Mesodermal cell (in vitro differentiated cells): Measurements from ENCODE around the gene GMCL2.
"Not testable (repeated sequence)": the region's sequence is repeated elsewhere in the genome, so short reads cannot be mapped to it uniquely, and the experiment has no call there.

Experiments
- H3K27ac ChIP-seq: 2 replicates; pipeline ENCODE4 v1.7.0; 2013; ENCODE audit warnings: mild to moderate bottlenecking, low read depth, low read length, moderate library complexity; ENCODE audit not compliant: severe bottlenecking
- H3K36me3 ChIP-seq: 2 replicates; pipeline ENCODE4 v1.7.1; 2013; ENCODE audit warnings: mild to moderate bottlenecking, low read length, moderate library complexity; ENCODE audit not compliant: control insufficient read depth, insufficient read depth
- H3K4me1 ChIP-seq: one replicate; pipeline ENCODE4 v1.7.1; 2013; ENCODE audit warnings: mild to moderate bottlenecking, low read length; ENCODE audit not compliant: insufficient read depth, control insufficient read depth, poor library complexity, severe bottlenecking
- H3K4me3 ChIP-seq: 2 replicates; pipeline ENCODE4 v1.7.0; 2013; ENCODE audit warnings: low read length, control low read depth, mild to moderate bottlenecking; ENCODE audit not compliant: insufficient read depth, poor library complexity, severe bottlenecking; ENCODE audit errors: extremely low read depth
- H3K9me3 ChIP-seq: 2 replicates; pipeline ENCODE4 v1.7.1; 2013; ENCODE audit warnings: mild to moderate bottlenecking, low read length, moderate library complexity; ENCODE audit not compliant: control insufficient read depth
- WGBS, 2 experiments: methylation state at CpG; one replicate each; pipeline ENCODE4 v1.1.5; 2013; ENCODE audit warnings: missing lambda C conversion rate in 2 of 2; ENCODE audit not compliant: insufficient coverage in 2 of 2; 5-methylcytosine and 5-hydroxymethylcytosine counted together

GMCL2 gene

DNA sequence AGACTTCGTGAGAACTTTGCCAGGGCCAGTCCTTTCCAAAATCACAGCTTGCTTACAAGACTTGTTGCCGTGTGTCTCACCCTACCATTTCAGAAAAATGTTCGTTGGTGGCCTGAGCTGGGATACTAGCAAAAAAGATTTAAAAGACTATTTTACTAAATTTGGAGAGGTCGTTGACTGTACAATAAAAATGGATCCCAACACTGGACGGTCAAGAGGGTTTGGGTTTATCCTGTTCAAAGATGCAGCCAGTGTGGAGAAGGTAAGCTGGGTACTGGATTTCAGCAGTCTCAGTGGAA is 18.5 kb upstream of the GMCL2 start:
- H3K9me3 ChIP-seq = no peaks in the 10 kb centered on the region
- peaks cover 54% of the 10 kb centered on the region for H3K36me3 ChIP-seq
- H3K4me3 ChIP-seq = peak overlapping the region; percentile 90
- peaks cover 15% of the 10 kb centered on the region for H3K4me1 ChIP-seq
- 4 to 7% methylated on average over 3 to 5 of the region's 5 CpGs for WGBS, 2 experiments
- H3K27ac ChIP-seq = peak overlapping the region; percentile 36

DNA sequence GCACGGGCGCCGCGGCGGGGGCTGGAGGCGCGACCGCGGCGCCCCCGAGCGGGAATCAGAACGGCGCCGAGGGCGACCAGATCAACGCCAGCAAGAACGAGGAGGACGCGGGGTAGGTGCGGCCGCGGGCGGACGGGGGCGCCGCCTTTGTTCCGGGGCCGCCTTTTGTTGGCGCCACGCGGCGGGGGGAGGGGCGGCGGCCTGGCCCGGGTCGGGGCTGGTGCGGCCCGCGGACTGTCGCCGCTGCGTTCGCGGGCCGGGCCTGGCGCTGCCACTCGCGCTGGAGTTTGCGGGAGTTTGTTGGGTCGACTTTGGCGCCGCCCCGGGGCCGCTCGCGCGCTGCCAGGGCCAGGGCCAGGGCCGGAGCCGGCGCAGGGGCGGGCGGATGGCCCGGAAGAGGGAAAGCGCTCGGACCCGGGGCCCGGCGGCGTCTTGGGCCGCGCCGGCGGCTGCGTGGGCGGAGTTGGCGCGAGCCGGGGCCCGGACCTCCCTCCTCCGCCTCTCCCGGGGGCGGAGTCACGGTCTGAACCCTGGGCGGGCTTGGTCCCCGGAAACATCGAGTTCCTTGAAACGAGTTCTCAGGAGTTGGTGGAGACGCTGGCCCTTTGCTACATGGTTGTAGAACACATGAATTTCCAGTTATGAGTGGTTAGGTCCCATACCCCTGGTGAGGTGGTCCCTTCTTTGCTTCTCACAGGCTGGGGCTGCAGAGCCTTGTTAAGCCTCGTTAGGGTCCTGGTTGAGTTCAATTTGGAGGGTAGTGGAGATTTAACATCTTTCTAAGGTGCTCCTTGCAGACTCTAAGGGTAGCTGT is 18.0 kb upstream of the GMCL2 start:
- WGBS, 2 experiments = 0 to 1% methylated on average over 49 to 63 of the region's 90 CpGs
- Histone ChIP-seq H3K27ac (peak overlapping the region; percentile 93), H3K9me3 (no peaks in the 10 kb centered on the region)

DNA sequence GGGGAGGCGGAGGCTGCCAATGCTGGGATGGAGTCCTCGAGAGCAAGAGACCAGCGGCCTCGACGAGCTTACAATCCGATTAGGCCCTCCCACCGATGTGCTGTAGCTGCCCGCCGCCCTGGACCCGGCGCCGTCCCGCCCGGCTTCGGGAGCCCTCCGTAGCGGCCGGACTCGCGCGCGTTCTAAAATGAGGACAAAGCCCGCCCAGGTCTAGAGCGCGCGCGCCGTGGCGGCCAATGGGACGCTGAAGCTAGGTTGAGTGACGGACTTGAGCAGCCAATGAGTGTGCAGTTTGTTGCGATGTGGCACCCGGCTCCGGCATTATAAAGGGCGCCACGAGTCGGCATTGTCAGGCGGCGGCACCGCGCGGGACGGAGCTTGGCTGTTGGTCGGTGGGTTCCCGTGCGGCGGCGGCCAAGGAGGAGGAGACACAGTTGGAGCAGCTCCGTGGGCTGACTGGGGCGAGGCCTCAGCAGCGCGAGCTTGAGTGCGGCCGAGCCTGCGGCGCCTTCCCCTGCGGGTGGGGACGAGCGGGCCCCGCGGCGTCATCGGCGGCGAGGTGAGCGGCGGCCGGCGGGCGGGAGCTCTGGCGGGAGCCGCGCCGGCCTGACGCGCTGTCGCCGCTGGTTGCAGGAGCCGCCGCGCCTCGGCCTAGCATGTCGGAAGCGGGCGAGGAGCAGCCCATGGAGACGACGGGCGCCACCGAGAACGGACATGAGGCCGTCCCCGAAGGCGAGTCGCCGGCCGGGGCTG is 17.2 kb upstream of the GMCL2 start, which contains the start of gene HNRNPAB:
Gene HNRNPAB (plus strand): TSS at position 352 of the 753 bp plus-strand sequence. CDS start 305 bp downstream, at position 657.
- Histone ChIP-seq H3K27ac (peak within 1 kb of the TSS; percentile 93), H3K4me3 (peak within 1 kb of the TSS; percentile 90), H3K36me3 (peaks cover 40% of the 10 kb centered on the region), H3K4me1 (peaks cover 15% of the 10 kb centered on the region), H3K9me3 (no peaks in the 10 kb centered on the region)
- WGBS, 2 experiments = 0 to 1% methylated on average over 85 to 92 of the region's 96 CpGs

More for the DNA sequence above, 18.0 kb upstream of the GMCL2 start:
- Histone ChIP-seq H3K36me3 (peaks cover 48% of the 10 kb centered on the region), H3K4me1 (peaks cover 15% of the 10 kb centered on the region), H3K4me3 (peak overlapping the region; percentile 90)

DNA sequence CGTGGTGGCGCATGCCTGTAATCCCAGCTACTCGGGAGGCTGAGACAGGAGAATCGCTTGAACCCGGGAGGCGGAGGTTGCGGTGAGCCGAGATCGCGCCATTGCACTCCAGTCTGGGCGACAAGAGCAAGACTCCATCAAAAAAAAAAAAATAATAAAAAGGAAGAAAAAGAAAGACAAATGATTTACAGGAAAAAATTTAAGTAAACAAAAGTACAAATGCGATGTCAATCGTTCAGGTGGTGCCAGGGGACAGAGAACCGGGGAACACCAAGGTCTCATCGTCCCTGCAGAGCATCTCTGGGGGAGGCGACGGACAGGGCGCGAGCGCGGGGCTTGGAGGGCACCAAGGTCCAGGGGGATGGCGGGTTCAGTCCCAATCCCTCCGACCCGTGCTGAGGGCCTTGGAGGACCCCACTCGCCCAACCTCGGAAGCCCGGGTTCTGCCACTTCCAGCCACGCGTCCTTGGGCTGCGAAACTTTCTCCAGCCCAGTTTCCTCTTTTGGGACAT is 16.6 kb upstream of the GMCL2 start:
- Histone ChIP-seq H3K9me3 (no peaks in the 10 kb centered on the region), H3K36me3 (peaks cover 34% of the 10 kb centered on the region), H3K27ac (peak overlapping the region; percentile 57), H3K4me1 (peaks cover 15% of the 10 kb centered on the region), H3K4me3 (peak overlapping the region; percentile 90)
- WGBS, 2 experiments = 5 to 9% methylated on average over 10 to 18 of the region's 30 CpGs

DNA sequence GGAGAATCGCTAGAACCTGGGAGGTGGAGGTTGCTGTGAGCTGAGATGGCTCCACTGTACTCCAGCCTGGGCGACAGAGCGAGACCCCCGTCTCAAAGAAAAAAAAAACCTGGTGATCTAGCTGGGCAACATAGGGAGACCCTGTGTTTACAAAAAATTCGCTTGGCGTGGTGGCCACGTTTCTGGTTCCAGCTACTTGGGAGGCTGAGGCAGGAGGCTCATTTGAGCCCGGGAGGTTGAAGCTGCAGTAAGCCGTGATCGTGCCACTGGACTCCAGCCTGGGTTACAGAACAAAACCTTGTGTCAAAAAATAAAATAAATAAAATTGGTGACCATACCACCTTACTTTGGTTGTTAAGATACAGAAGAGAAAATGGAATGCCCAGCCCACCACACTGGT is 15.4 kb upstream of the GMCL2 start:
- 89 to 94% methylated on average over 8 of the region's 10 CpGs for WGBS, 2 experiments
- H3K9me3 ChIP-seq = no peaks in the 10 kb centered on the region
- H3K4me1 ChIP-seq = peaks cover 15% of the 10 kb centered on the region
- H3K4me3 ChIP-seq = no peak overlapping the region
- H3K27ac ChIP-seq = no peak overlapping the region
- peaks cover 22% of the 10 kb centered on the region for H3K36me3 ChIP-seq

DNA sequence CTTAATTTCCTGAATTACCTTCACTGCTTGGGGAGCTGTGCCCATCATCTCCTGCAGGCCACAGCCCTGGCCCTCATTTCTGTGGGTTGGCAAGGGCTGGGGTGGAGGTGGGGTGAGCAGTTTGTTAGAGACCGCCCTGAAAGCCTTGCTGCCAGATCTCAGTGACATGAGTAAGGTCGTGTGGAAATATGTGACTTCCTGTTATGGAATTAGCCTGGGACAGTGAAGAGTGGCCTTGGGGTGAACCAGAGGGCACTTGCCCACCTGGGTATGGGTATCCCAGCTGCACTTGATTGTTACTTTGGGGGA is 14.7 kb upstream of the GMCL2 start:
- peaks cover 16% of the 10 kb centered on the region for H3K36me3 ChIP-seq
- H3K27ac ChIP-seq = no peak overlapping the region
- H3K9me3 ChIP-seq = no peaks in the 10 kb centered on the region
- H3K4me3 ChIP-seq = no peak overlapping the region
- H3K4me1 ChIP-seq = peaks cover 11% of the 10 kb centered on the region
- WGBS, 2 experiments = 81 to 83% methylated on average over 2 of the region's 2 CpGs

DNA sequence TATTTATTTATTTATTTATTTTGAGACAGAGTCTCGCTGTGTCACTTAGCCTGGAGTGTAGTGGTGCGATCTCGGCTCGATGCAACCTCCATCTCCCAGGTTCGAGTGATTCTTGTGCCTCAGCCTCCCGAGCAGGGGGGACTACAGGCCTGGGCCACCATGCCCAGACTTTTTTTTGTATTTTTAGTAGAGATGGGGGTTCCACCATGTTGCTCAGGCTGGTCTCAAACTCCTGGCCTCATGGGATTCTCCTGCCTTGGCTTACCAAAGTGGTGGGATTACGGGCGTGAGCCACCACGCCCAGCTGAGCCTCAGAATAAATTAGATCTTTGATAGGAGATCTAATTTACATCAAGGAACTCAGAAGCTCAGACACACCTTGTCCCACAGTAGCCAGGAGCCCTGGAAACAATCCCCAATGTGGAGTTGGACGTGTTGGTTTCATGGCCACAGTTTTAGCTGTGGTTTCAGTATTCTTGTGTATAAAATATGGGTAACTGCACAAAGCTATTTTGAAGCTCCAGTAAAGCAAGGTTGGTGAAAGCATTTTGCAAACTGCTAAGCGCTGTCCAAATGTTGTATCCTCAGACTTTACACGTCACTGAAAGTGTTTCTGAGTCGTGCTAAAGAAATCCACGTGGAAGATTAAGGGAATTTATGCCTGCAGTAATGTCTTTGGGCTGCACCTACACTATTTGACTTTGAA is 14.2 kb upstream of the GMCL2 start:
- 96 to 99% methylated on average over 10 to 11 of the region's 14 CpGs for whole genome bisulfite sequencing, 2 experiments
- Histone ChIP-seq H3K4me1 (peaks cover 6% of the 10 kb centered on the region), H3K27ac (no peak overlapping the region), H3K36me3 (peaks cover 11% of the 10 kb centered on the region), H3K9me3 (no peaks in the 10 kb centered on the region), H3K4me3 (no peak overlapping the region)

DNA sequence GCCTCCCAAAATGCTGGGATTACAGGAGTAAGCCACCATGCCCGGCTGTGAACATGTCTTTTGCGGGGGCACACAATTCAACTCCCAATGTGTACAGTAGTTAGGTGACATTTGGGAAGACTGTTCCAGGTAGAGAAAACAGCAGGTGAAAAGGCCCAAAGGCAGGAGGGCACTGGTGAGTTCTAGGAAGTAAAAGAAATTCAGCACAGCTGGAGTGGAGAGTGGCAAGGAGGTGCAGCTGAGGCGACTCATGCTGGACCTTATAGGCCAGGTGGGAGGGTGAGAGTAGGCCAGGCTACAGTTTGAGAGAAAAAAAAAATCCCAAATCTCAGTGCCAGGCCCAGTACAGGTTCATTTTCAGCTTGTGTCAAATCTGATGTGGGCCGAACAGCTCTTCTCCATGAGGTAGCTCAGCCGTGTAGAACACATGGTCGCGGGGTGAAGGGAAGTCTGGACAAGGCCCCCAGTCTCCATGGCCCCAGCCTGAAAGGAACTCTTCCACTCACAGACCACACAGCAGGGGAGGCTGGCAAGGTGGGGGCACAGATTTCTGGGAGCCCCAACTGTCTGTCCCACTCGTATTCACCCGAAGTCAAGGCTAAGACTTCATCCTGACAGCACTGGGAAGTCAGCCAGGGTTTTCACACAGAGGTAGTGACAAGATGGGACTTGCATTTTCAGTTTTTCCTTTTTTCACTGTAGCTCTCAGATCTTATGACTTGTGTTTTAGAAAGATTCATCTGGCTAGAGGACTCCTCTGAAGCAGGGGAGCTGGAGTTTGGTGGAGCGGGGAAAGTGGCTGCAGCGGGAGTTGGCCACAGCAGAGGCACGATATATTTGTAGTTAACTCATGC is 12.6 kb upstream of the GMCL2 start:
- WGBS, 2 experiments = 87 to 88% methylated on average over 7 to 10 of the region's 12 CpGs
- H3K27ac ChIP-seq = no peak overlapping the region
- no peaks in the 10 kb centered on the region for H3K9me3 ChIP-seq
- no peaks in the 10 kb centered on the region for H3K36me3 ChIP-seq
- H3K4me1 ChIP-seq = no peaks in the 10 kb centered on the region
- H3K4me3 ChIP-seq = no peak overlapping the region

DNA sequence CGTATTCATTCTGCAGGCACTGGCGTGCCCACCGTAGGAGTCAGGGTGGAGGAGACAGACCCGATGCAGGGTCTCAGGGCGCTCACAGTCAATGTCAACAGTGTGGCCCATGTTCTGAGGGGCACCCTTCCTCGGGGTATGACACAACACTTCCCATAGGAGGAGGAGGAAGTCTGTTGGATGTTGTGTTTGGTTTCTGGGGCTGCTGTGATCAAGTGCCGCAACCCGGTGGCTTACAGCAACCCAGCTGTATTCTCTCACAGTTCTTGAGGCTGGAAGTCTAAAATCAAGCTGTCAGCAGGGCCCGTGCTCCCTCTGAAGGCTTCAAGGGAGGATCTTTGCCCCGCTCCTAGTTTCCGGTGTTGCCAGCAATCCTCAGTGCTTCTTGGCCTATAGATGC is 11.5 kb upstream of the GMCL2 start:
- 91 to 94% methylated on average over 5 to 10 of the region's 11 CpGs for WGBS, 2 experiments
- no peaks in the 10 kb centered on the region for H3K36me3 ChIP-seq
- H3K9me3 ChIP-seq = no peaks in the 10 kb centered on the region
- no peak overlapping the region for H3K27ac ChIP-seq
- no peaks in the 10 kb centered on the region for H3K4me1 ChIP-seq
- H3K4me3 ChIP-seq = no peak overlapping the region

DNA sequence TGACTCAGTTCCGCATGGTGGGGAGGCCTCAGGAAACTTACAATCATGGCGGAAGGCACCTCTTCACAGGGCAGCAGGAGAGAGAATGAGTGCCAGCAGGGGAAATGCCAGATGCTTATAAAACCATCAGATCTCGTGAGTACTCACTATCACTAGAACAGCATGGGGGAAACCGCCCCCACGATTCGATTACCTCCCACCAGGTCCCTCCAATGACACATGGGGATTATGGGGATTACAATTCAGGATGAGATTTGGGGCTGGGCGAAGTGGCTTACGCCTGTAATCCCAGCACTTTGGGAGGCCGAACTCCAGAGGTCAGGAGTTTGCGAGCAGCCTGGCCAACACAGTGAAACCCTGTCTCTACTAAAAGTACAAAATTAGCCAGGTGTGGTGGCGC is 11.0 kb upstream of the GMCL2 start:
- H3K4me1 ChIP-seq, H3K9me3 ChIP-seq, H3K4me3 ChIP-seq, H3K36me3 ChIP-seq, H3K27ac ChIP-seq: not testable (repeated sequence)
- 80 to 86% methylated on average over 7 to 9 of the region's 11 CpGs for WGBS, 2 experiments
